Activated CD4-positive, alpha-beta memory T cell treated with anti-CD3 and anti-CD28 coated beads for 36 hours (primary cell): Measurements from ENCODE around the gene PDGFD. TPM values are rescaled to one million over a fixed set of nuclear protein-coding genes. Genes with fewer than 3 reads are reported as not detected.

Source experiments
- CTCF ChIA-PET: fragments of 350-600 bp; sonication (Branson Sonifier 250); formaldehyde crosslinking; loops from one replicate; lab custom pipeline; 2021; ENCODE audit warnings: antibody characterized with exemption, inconsistent platforms; lab: Charles Lee
- POLR2A ChIA-PET: fragments of 350-600 bp; sonication (Branson Sonifier 250); formaldehyde crosslinking; loops from one replicate; lab custom pipeline; 2021; ENCODE audit warnings: antibody characterized with exemption; lab: Charles Lee
- DNase-seq: peaks from one replicate; pipeline ENCODE4 v3.0.0-alpha.2; 2020
- H3K27ac Mint-ChIP-seq: one replicate; pipeline ENCODE4 v1.8.0; 2021; ENCODE audit warnings: mixed read lengths
- H3K27me3 Mint-ChIP-seq: one replicate; pipeline ENCODE4 v1.8.0; 2021; ENCODE audit warnings: mixed read lengths
- H3K36me3 Mint-ChIP-seq: one replicate; pipeline ENCODE4 v1.8.0; 2021; ENCODE audit warnings: mixed read lengths
- H3K4me1 Mint-ChIP-seq: one replicate; pipeline ENCODE4 v1.8.0; 2021; ENCODE audit warnings: low read depth, mixed read lengths
- H3K4me3 Mint-ChIP-seq: one replicate; pipeline ENCODE4 v1.8.0; 2021; ENCODE audit warnings: mild to moderate bottlenecking, mixed read lengths
- H3K9me3 Mint-ChIP-seq: one replicate; pipeline ENCODE4 v1.8.0; 2021; ENCODE audit warnings: mixed read lengths
- intact Hi-C: fragments of 100-400 bp; cut with micrococcal nuclease; formaldehyde crosslinking; loops from one replicate; pipeline ENCODE4 v1.15.1; 2023
- total RNA-seq, 2 experiments: library from RNA; stranded (reverse); gene quantifications; one replicate each; pipeline ENCODE4 v1.2.3, GENCODE V29; 2021

Gene PDGFD
- total RNA-seq, 2 experiments from 2014 or later, result not detected

DNA sequence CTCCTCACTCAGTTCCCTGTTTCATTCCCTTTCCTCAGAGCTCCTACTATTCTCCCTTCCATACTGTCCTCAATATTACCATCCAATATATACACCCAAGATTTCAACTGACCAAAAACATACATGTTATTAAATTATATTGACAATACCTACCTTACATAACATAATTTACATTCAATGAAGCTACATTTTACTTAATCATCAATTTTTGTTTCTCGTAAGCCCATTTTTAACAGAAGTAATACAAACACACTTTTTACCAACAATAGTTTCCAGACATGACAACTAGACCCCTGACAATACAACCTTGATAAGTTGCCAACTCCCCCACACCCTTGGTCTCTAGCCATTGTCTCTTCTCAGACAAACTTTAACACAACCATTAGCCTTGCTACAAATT, 273.3 kb downstream of the PDGFD start:
- no peaks in the 10 kb centered on the region for H3K4me1 Mint-ChIP-seq
- H3K9me3 Mint-ChIP-seq, result peaks cover 15% of the 10 kb centered on the region
- H3K27ac Mint-ChIP-seq, result no peak overlapping the region
- no peak overlapping the region for H3K4me3 Mint-ChIP-seq
- intact Hi-C loops, result no loop called here
- H3K27me3 Mint-ChIP-seq, result no peaks in the 10 kb centered on the region
- H3K36me3 Mint-ChIP-seq, result no peaks in the 10 kb centered on the region
- ChIA-PET CTCF (no interaction called here), POLR2A (no interaction called here)
- no peak for DNase-seq

DNA sequence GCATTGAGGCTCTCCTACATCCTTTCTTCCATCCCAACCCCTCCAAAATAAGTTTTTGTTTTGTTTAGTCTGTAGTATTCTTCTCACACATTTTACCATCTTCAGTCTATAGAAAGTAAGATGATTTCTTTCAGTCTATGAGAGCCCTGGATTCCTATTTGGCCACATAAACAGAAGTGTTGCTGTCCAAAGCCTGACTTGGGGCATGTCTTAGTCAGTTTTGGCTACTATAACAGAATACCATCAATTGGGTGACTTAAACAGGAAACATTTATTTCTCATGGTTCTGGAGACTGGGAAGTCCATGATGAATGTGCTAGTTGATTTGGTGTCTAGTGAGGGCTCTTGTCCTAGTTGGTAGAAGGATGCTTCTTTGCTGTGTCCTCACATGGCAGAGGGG, 274.3 kb downstream of the PDGFD start:
- Mint-ChIP-seq H3K4me1 (no peaks in the 10 kb centered on the region), H3K27me3 (no peaks in the 10 kb centered on the region), H3K27ac (no peak overlapping the region), H3K36me3 (no peaks in the 10 kb centered on the region), H3K9me3 (peaks cover 15% of the 10 kb centered on the region), H3K4me3 (no peak overlapping the region)
- no peak for DNase-seq
- ChIA-PET POLR2A (no interaction called here), CTCF (no interaction called here)
- intact Hi-C loops, result no loop called here

DNA sequence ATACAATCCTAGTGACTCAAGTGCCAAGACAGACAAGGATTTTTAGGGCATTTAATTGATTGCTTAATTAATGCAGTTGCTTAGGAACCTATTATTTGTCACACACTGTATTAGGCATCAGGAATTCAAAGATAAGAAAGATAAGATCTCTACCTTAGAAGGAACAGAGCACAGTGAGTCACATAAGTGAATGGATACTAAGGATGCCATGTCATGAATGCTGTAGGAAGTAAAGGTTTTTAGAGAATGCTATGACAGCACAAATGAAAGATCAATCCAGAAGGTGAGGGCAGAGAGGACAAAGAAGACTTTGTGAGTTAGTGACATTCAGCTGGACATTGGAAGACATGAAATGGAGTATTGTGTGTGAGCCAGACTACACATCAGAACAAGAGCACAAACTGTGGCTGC, 275.4 kb downstream of the PDGFD start:
- no peaks in the 10 kb centered on the region for H3K27me3 Mint-ChIP-seq
- DNase-seq, result no peak
- H3K27ac Mint-ChIP-seq, result no peak overlapping the region
- ChIA-PET POLR2A (no interaction called here), CTCF (no interaction called here)
- no peaks in the 10 kb centered on the region for H3K36me3 Mint-ChIP-seq
- no peak overlapping the region for H3K4me3 Mint-ChIP-seq
- H3K4me1 Mint-ChIP-seq, result no peaks in the 10 kb centered on the region
- peaks cover 15% of the 10 kb centered on the region for H3K9me3 Mint-ChIP-seq
- intact Hi-C loops, result no loop called here

DNA sequence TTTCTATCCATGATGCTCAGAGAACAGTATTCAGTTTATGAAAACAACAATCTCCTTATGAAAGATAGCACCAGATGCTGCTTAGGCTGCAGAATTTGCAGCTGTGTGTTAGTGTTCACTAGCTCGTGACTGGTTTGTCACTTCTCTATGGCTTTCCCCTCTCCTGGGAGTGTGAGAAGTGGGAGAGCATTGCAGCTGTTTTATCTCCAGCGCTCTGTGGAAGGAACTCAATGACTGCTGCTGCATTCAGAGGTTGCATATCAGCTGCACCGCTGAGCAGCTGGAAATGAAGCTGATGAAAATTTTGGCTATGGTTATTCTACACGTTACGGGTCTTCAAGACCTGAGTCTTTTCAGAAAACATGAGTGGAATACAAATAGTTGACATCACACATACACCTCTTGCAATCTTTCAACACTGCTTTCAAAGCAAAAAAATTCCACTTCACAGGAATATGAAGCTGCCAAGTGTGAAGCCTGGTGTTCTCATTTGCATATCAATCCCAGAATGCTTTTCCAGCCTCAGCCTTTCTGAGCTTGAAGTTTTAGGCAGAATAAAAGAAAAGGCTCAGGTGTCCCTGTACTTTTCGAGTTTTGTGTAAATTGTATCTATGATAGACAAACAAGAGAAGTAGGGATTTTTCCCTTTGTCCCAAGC, 276.8 kb downstream of the PDGFD start:
- POLR2A ChIA-PET, result no interaction called here
- CTCF ChIA-PET, result no interaction called here
- Mint-ChIP-seq H3K27me3 (no peaks in the 10 kb centered on the region), H3K27ac (no peak overlapping the region), H3K36me3 (no peaks in the 10 kb centered on the region), H3K4me3 (no peak overlapping the region), H3K9me3 (peaks cover 15% of the 10 kb centered on the region), H3K4me1 (no peaks in the 10 kb centered on the region)
- intact Hi-C loops, result no loop called here
- DNase-seq, result no peak

DNA sequence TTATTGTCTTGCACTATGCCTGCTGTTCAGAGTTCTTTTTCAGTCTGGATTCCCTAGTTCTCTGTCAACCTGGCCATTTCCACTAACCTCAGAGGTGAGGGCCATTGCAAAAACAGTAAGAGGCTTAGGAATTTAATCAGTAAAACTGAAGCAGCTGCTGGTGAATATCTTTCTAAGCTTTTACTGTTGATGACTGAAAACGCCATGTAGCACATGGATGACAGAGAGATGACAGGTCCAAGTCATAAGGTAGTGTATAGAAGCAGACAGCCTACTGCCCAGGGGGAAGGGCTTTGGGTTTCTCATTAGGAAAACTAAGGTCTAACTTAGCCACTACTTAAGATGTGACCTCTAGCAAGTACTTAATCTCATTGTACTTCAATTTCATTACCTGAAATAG, 280.1 kb downstream of the PDGFD start:
- Mint-ChIP-seq H3K27me3 (no peaks in the 10 kb centered on the region), H3K9me3 (no peaks in the 10 kb centered on the region), H3K27ac (no peak overlapping the region), H3K4me1 (no peaks in the 10 kb centered on the region), H3K4me3 (no peak overlapping the region), H3K36me3 (no peaks in the 10 kb centered on the region)
- ChIA-PET POLR2A (no interaction called here), CTCF (no interaction called here)
- DNase-seq, result no peak
- intact Hi-C loops, result no loop called here

DNA sequence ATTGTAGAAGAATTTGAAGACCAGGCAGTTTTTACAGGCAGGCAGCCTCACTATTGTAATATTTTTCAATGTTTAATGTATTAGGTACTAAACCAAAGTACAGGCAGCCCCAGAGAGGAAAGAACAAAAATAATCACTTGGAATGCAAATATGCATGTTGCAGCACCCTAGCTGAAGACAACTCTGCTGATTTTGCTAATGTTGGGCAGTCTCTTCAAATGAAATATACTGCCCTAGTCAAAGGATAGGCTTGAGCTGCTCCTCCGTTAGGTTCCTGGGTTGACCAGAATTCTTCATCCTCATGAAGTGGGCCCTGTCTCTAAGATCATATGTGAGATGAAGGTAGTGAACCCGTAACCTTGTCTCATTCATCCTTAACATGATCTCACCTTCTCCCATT, 280.7 kb downstream of the PDGFD start:
- Mint-ChIP-seq H3K27me3 (no peaks in the 10 kb centered on the region), H3K27ac (no peak overlapping the region), H3K9me3 (no peaks in the 10 kb centered on the region), H3K4me1 (no peaks in the 10 kb centered on the region), H3K4me3 (no peak overlapping the region), H3K36me3 (no peaks in the 10 kb centered on the region)
- intact Hi-C loops, result no loop called here
- DNase-seq, result no peak
- ChIA-PET POLR2A (no interaction called here), CTCF (no interaction called here)

DNA sequence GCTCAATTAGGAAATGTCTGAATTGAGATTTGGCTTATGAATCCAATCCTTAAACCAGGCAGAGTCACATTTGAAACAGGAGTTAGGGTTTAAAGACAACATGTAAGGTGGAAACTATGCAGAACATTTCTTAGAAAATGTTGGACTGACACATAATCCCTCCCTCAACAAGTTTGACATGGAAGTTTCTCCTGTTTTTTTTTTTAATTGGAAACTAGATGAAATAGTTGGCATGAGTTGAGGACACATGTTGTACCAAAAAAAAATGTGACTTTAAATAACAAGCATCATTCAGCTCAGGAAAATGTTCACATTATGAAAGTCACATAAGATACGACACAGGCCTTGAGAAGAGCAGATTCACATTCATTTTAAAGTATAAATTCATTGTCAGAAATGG, 282.4 kb downstream of the PDGFD start:
- Mint-ChIP-seq H3K9me3 (no peaks in the 10 kb centered on the region), H3K36me3 (no peaks in the 10 kb centered on the region), H3K27ac (no peak overlapping the region), H3K27me3 (no peaks in the 10 kb centered on the region), H3K4me1 (no peaks in the 10 kb centered on the region), H3K4me3 (no peak overlapping the region)
- DNase-seq, result no peak
- CTCF ChIA-PET, result no interaction called here
- POLR2A ChIA-PET, result no interaction called here
- intact Hi-C loops, result no loop called here

DNA sequence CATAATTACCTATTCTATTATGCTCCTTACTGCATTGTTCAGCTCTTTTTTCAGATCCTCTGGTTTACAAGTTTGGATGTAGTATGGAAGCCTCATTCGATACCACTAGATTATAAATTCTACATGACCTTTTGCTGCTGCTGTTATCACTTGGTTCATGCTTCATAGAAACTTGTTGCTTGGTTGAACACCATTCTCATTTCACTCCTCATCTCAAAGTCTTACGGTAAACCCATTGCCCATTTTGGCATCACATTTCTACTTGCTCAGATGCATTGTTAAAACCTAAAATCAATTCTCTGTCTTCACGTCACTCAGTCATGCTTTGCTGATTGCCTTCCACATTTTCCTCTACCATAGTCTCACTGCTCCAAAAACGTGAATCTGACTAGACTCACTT, 283.0 kb downstream of the PDGFD start:
- Mint-ChIP-seq H3K27ac (no peak overlapping the region), H3K27me3 (no peaks in the 10 kb centered on the region), H3K4me1 (no peaks in the 10 kb centered on the region), H3K9me3 (no peaks in the 10 kb centered on the region), H3K4me3 (no peak overlapping the region), H3K36me3 (no peaks in the 10 kb centered on the region)
- intact Hi-C loops, result no loop called here
- no peak for DNase-seq
- ChIA-PET POLR2A (no interaction called here), CTCF (no interaction called here)

DNA sequence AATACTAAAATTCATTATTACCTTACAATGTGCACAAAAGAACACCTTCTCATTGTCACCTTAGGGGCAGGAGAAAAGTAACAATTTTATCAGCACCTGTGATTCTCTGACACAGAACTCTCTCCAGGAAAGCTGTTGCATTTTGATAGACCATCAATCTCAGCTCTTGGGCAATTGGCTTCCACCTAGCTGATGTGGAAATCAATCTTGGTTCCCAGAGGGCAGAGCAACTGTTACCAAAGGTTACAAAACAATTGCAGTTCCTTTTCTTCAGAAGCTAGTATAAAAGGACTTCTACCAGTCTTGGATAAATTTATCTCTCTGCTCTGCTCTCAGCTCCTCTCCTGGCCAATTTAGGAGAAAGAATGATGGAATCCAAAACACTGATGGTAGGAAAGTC, 285.3 kb downstream of the PDGFD start:
- Mint-ChIP-seq H3K27ac (no peak overlapping the region), H3K9me3 (no peaks in the 10 kb centered on the region), H3K36me3 (no peaks in the 10 kb centered on the region), H3K27me3 (no peaks in the 10 kb centered on the region), H3K4me3 (no peak overlapping the region), H3K4me1 (no peaks in the 10 kb centered on the region)
- ChIA-PET CTCF (no interaction called here), POLR2A (no interaction called here)
- intact Hi-C loops, result no loop called here
- DNase-seq, result no peak

DNA sequence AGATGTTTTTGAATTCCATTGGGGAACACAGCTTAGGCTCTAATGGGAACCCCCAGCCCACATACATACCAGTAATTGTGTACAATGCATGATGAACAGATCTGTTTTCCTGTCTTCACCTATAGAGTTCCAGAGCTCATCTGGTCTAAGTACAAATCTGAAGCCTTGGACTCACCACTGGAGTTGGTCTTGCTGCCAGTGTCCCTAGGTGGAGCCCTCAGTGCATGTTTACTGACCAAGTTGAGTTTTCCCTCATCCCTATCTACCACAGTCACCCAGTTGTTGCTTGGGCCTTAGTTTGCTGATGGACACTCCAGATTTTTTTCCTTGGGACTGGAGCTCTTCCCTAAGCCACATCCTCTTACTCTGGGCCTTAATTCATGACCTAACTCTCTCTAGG, 286.7 kb downstream of the PDGFD start:
- no peak overlapping the region for H3K4me3 Mint-ChIP-seq
- H3K9me3 Mint-ChIP-seq, result no peaks in the 10 kb centered on the region
- no peaks in the 10 kb centered on the region for H3K4me1 Mint-ChIP-seq
- no peak overlapping the region for H3K27ac Mint-ChIP-seq
- CTCF ChIA-PET, result no interaction called here
- intact Hi-C loops, result no loop called here
- DNase-seq, result no peak
- no peaks in the 10 kb centered on the region for H3K36me3 Mint-ChIP-seq
- POLR2A ChIA-PET, result no interaction called here
- no peaks in the 10 kb centered on the region for H3K27me3 Mint-ChIP-seq

DNA sequence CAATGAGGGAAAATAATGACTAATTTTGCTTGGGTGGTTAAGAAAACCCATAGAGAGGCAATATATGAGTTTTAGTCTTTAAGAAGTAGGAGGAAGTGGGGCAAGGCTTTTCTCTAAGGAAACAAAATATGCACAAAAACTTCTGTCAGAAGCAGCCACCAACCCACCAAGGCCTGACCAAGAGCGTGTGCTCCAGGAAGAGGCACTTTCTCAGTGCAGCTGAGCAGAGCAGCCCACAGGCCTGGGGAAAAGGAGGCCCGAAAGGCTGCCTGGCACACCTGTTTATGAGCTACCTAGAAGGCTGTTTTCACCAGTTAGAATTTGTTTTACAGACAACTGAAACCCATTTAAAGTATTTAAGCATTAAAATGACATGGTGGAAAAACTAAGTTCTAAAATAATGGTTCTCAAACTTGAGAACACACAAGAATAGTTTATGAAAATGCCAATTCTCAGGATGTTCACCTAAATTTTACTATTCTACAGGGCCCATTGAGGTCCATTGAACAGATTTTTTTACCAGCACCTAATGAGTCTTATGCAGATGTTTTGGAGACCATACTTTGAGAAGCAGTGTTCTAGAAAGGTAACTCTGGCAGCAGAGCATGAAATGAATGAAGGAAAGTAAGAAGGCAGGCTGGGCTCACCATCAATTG, 288.0 kb downstream of the PDGFD start:
- ChIA-PET CTCF (no interaction called here), POLR2A (no interaction called here)
- no peak overlapping the region for H3K4me3 Mint-ChIP-seq
- DNase-seq, result no peak
- H3K9me3 Mint-ChIP-seq, result no peaks in the 10 kb centered on the region
- no peaks in the 10 kb centered on the region for H3K36me3 Mint-ChIP-seq
- no peaks in the 10 kb centered on the region for H3K27me3 Mint-ChIP-seq
- intact Hi-C loops, result no loop called here
- no peak overlapping the region for H3K27ac Mint-ChIP-seq
- H3K4me1 Mint-ChIP-seq, result no peaks in the 10 kb centered on the region

DNA sequence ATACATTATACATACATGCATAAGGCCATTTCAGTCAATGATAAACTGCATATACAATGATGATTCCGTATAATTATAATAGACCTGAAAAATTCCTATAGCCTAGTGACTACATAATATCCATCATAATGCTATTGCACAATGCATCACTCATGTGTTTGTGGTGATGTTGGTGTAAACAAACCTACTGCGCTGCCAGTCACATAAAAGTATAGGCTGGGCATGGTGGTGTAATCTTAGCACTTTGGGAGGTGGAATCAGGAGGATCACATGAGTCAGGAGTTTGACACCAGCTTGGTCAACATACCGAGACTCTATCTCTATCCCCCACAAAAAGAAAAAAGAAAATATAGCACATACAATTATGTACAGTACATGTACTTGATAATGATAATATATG, 291.2 kb downstream of the PDGFD start:
- Mint-ChIP-seq H3K36me3 (no peaks in the 10 kb centered on the region), H3K27me3 (no peaks in the 10 kb centered on the region), H3K4me3 (no peak overlapping the region), H3K4me1 (no peaks in the 10 kb centered on the region), H3K9me3 (no peaks in the 10 kb centered on the region), H3K27ac (no peak overlapping the region)
- intact Hi-C loops, result no loop called here
- ChIA-PET CTCF (no interaction called here), POLR2A (no interaction called here)
- no peak for DNase-seq

DNA sequence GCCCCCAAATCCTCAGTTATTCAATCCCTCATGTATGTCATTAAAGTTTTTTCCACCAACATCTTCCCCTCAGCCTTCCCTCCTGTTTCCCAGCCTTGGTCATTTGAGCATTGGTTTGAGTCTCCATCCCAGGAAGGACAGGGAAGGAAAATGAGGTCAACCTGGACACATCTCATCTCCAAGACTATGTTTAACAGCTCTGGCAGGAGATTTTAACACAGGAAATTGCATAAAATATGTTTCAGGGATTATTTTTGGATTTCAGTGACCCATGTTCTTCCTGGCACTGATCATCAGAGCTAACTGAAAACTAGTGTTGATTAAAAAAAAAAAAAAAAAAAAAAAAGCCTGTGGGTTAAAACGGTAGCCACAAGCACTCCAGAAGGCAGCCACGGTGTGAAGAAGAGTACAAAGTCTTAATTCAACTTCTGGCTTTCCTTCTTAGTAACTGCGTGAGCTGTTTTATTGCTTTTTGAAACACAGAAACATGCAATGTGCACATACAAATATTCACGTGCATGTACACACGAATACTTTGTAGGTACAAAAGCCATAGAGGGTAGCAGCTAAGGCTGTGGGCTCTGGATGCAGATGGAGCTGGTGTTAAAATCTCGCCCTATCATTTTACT, 291.9 kb downstream of the PDGFD start:
- intact Hi-C loops, result no loop called here
- DNase-seq, result no peak
- H3K27ac Mint-ChIP-seq, result no peak overlapping the region
- ChIA-PET POLR2A (no interaction called here), CTCF (no interaction called here)
- H3K36me3 Mint-ChIP-seq, result no peaks in the 10 kb centered on the region
- no peaks in the 10 kb centered on the region for H3K27me3 Mint-ChIP-seq
- no peak overlapping the region for H3K4me3 Mint-ChIP-seq
- no peaks in the 10 kb centered on the region for H3K9me3 Mint-ChIP-seq
- H3K4me1 Mint-ChIP-seq, result no peaks in the 10 kb centered on the region
